ENCODE data around the gene NBDY.

NBDY gene

GRCh38 chrX:56798866-56799758 is 70.1 kb downstream of the NBDY start:
- peaks cover 26% of the 10 kb centered on the region for H3K36me3 Mint-ChIP-seq (ENCODE audit: low read depth)
- no peak overlapping the region for H3K4me3 Mint-ChIP-seq
- peaks cover 55% of the 10 kb centered on the region for H3K9me3 Mint-ChIP-seq
- H3K27ac Mint-ChIP-seq: no peak overlapping the region
- DNase-seq: peak; percentile 54
- H3K27me3 Mint-ChIP-seq (ENCODE audit: low read depth, poor library complexity): no peaks in the 10 kb centered on the region
- H3K4me1 Mint-ChIP-seq: peaks cover 37% of the 10 kb centered on the region
- TF ChIP-seq, protein P1, sequence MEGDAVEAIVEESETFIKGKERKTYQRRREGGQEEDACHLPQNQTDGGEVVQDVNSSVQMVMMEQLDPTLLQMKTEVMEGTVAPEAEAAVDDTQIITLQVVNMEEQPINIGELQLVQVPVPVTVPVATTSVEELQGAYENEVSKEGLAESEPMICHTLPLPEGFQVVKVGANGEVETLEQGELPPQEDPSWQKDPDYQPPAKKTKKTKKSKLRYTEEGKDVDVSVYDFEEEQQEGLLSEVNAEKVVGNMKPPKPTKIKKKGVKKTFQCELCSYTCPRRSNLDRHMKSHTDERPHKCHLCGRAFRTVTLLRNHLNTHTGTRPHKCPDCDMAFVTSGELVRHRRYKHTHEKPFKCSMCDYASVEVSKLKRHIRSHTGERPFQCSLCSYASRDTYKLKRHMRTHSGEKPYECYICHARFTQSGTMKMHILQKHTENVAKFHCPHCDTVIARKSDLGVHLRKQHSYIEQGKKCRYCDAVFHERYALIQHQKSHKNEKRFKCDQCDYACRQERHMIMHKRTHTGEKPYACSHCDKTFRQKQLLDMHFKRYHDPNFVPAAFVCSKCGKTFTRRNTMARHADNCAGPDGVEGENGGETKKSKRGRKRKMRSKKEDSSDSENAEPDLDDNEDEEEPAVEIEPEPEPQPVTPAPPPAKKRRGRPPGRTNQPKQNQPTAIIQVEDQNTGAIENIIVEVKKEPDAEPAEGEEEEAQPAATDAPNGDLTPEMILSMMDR (IDR thresholded peaks at IDR 0.05): no peak

DNA sequence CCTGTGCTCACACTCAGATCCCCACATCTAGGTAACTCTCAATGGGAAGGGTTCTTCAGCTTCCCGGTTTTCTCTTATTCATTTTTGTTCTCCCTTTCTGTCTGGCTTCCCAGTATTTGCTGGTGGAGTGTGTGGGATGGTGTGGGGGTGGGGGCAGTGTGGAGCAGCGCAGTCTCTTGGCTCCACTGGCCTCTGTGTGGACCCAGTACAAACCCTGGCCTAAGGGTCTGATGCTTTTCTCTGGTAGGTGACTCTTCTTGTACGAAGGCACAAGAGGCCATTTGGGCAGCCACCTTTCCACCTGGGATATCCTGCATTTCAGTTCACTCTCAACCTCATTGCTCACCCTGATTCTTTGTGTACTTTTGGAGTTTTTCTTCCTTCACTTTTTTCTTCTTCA is 71.3 kb downstream of the NBDY start:
- H3K27ac Mint-ChIP-seq: peak overlapping the region; percentile 13
- H3K9me3 Mint-ChIP-seq: peaks cover 51% of the 10 kb centered on the region
- H3K4me1 Mint-ChIP-seq: peaks cover 43% of the 10 kb centered on the region
- H3K4me3 Mint-ChIP-seq: no peak overlapping the region
- H3K36me3 Mint-ChIP-seq (ENCODE audit: low read depth): peaks cover 24% of the 10 kb centered on the region
- TF ChIP-seq, protein P1 (IDR thresholded peaks at IDR 0.05): no peak
- DNase-seq: no peak
- H3K27me3 Mint-ChIP-seq (ENCODE audit: low read depth, poor library complexity): no peaks in the 10 kb centered on the region

DNA sequence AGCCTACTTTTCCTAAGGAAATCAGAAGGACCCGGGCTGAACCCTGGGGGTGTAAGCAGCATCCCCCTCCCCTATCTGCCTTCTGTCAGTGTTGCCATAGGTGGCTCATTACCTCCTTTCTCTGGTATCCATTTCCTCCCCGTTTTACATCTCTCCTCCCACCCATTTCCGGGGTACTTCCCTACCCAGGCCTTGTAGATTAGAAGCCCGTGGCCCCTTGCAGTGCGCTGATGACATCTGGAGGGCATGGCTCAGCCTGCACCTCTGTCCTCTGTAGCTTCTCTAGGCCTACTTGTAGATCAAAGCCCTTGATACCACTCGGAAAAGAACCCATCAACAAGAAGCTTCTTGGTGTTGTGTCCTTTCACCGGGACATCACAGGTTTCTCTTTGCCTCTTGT is 71.8 kb downstream of the NBDY start:
- Mint-ChIP-seq H3K4me1 (peaks cover 43% of the 10 kb centered on the region), H3K27me3 (ENCODE audit: low read depth, poor library complexity) (no peaks in the 10 kb centered on the region), H3K36me3 (ENCODE audit: low read depth) (peaks cover 26% of the 10 kb centered on the region), H3K9me3 (peaks cover 51% of the 10 kb centered on the region), H3K4me3 (no peak overlapping the region), H3K27ac (peak overlapping the region; percentile 73)
- TF ChIP-seq, protein P1 (IDR thresholded peaks at IDR 0.05): peak; percentile 13
- no peak for DNase-seq

DNA sequence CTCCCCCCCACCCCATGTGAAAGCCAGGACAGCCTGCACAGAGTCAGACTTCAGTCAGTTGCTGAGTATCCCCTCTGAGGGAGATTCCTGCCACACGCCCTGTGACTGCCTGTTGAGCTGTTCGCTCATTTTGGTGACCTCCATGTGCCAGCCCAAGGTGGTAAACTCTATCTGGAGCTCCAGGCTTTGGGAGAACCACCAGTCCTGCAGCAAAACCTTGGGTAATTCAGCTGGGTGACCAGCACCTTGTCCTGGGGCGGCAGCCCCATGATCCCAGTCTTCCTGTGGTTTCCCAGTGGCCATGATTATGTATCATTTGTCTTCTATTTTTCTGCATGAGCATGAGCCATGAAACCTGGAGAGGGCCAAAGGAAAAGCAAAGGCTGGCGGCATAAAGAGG is 73.4 kb downstream of the NBDY start:
- Mint-ChIP-seq H3K4me1 (peaks cover 43% of the 10 kb centered on the region), H3K36me3 (ENCODE audit: low read depth) (peaks cover 23% of the 10 kb centered on the region), H3K27ac (peak overlapping the region; percentile 75), H3K27me3 (ENCODE audit: low read depth, poor library complexity) (no peaks in the 10 kb centered on the region), H3K9me3 (peaks cover 54% of the 10 kb centered on the region), H3K4me3 (no peak overlapping the region)
- DNase-seq: no peak
- TF ChIP-seq, protein P1 (IDR thresholded peaks at IDR 0.05): no peak

DNA sequence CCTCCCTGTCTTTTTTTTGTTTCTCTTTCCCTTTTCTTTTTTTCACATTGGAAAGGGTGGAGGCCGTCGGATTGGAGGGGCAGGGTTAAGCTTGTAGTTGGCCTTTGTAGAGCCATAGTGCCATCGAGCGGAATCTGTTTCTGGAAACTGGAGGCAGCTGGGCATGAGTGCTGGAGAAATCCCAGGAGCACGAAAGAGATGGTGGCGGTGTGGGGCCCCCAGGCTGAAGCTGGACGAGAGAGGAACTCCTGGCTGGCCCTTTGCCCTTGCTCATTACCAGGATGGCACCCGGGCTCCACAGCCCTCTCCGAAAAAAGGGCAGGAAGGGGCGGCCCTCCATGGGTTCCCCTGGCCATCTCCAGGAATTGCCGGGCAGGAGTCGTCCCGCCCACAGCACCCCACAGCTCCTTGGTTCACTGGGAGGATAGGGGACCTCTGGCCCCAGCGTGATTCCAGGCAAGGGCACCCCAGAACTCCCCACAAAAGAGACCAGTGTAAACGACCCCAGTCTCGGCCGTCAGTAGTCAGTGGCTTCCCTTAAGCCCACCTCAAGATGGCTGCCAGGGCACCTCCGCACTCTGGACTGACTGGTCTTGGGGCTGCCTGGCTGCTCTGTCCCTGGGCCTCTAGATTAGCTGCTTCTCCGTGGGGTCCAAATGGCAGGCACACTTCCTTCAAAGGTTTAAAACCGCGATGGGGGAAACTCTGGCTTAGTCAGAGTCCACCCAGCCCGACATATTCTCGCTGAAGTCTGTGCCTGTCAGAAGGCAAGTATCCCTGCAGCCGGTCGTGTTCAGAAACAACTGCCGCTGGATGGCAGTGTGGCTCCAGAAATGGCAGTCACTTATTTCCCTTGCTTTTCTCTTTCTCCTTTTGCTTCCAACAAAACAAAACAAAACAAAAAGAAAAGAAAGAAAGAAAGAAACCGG is 74.1 kb downstream of the NBDY start:
- TF ChIP-seq, protein P1 (IDR thresholded peaks at IDR 0.05): peak; percentile 49
- H3K36me3 Mint-ChIP-seq (ENCODE audit: low read depth): peaks cover 30% of the 10 kb centered on the region
- H3K4me1 Mint-ChIP-seq: peaks cover 43% of the 10 kb centered on the region
- no peaks in the 10 kb centered on the region for H3K27me3 Mint-ChIP-seq (ENCODE audit: low read depth, poor library complexity)
- peak; percentile 76 for DNase-seq
- H3K9me3 Mint-ChIP-seq: peaks cover 60% of the 10 kb centered on the region
- H3K27ac Mint-ChIP-seq: peak overlapping the region; percentile 94
- H3K4me3 Mint-ChIP-seq: peak overlapping the region; percentile 79

Data from nephron progenitor cell (in vitro differentiated cells).